BLaER1 treated with 17β-estradiol and CSF1 and Interleukin-3, amounts not matched to agents 10 nM and 100 nM (cell line): ENCODE measurements around the gene CATSPERD.
A peak's percentile ranks its signal among the peaks of the same experiment; 100 is the strongest.

Experiments
- H3K27ac ChIP-seq, 11 experiments: shearing (Covaris generic); formaldehyde crosslinking; 2 replicates each; pipeline ENCODE4 v1.8.1; 2022
- H3K27me3 ChIP-seq, 11 experiments: shearing (Covaris generic); formaldehyde crosslinking; 2 replicates each; pipeline ENCODE4 v1.8.1; 2022
- H3K36me3 ChIP-seq, 11 experiments: shearing (Covaris generic); formaldehyde crosslinking; 2 replicates each; pipeline ENCODE4 v1.8.1; 2022
- H3K4me1 ChIP-seq, 10 experiments: shearing (Covaris generic); formaldehyde crosslinking; 2 replicates each; pipeline ENCODE4 v1.8.1; 2022
- H3K4me2 ChIP-seq, 11 experiments: shearing (Covaris generic); formaldehyde crosslinking; 2 replicates each; pipeline ENCODE4 v1.8.1; 2022
- H3K4me3 ChIP-seq, 10 experiments: shearing (Covaris generic); formaldehyde crosslinking; 2 replicates each; pipeline ENCODE4 v1.8.1; 2022
- H3K9ac ChIP-seq, 11 experiments: shearing (Covaris generic); formaldehyde crosslinking; 2 replicates each; pipeline ENCODE4 v1.8.1; 2022
- H3K9me3 ChIP-seq, 11 experiments: shearing (Covaris generic); formaldehyde crosslinking; replicated peaks in 1 of 11; 2 replicates each; pipeline ENCODE4 v1.8.1; 2022
- H4K20me1 ChIP-seq, 11 experiments: shearing (Covaris generic); formaldehyde crosslinking; 2 replicates each; pipeline ENCODE4 v1.8.1; 2022
- Cebpa-rat ChIP-seq, 11 experiments: shearing (Covaris generic); IDR thresholded peaks; 2 replicates each; pipeline ENCODE4 v1.8.1; 2022

Gene CATSPERD

DNA sequence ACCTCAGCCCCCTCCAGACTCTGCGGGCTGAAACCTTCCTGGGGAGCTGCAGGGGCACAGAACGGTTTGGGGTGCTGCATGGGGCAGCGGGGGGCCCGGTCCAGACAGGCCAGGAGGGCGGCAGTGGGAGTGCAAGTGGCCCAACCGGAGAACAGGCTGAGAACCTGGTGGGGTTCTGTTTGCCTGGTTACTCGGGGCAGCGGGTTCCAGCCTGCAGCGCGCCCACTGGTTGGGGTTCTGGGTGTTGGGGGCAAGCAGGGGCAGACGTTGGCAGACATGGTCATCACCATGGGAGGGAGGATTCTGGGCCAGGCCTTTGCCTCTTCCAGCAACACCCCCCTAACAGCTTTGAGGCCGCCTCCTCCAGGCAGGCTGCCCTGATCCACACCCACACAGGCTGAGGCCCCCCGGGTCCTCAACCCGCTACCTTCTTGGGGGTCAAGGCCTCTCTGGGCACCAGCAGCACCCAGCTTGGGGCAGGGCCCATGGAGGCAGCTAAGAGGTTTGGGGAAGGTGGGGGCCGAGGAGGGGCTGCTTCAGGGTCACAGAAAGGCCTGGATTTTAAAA lies 64.2 kb downstream of the CATSPERD start, which contains the start of gene PRR22:
Gene PRR22 (minus strand): TSS at position 166 of the 567 bp plus-strand sequence. CDS start 86 bp downstream, at position 80.
- peaks cover 3 to 81% (median 60%) of the 10 kb centered on the region in 11 experiments; a peak in 19 of 22 replicates for H4K20me1 ChIP-seq
- H3K9ac ChIP-seq = no peak within 1 kb of the TSS; a peak in 1 of 22 replicates
- H3K36me3 ChIP-seq = peaks cover 58 to 78% (median 73%) of the 10 kb centered on the region in 11 experiments
- H3K9me3 ChIP-seq = no peaks in the 10 kb centered on the region
- no peak within 1 kb of the TSS for H3K4me3 ChIP-seq
- H3K4me2 ChIP-seq = no peak within 1 kb of the TSS
- no peaks in the 10 kb centered on the region for H3K27me3 ChIP-seq
- peaks cover 0 to 1% (median under 1%) of the 10 kb centered on the region in 10 experiments; a peak in 10 of 20 replicates for H3K4me1 ChIP-seq
- TF ChIP-seq Cebpa-rat (IDR thresholded peaks at IDR 0.05) = no peak
- H3K27ac ChIP-seq = no peak within 1 kb of the TSS

DNA sequence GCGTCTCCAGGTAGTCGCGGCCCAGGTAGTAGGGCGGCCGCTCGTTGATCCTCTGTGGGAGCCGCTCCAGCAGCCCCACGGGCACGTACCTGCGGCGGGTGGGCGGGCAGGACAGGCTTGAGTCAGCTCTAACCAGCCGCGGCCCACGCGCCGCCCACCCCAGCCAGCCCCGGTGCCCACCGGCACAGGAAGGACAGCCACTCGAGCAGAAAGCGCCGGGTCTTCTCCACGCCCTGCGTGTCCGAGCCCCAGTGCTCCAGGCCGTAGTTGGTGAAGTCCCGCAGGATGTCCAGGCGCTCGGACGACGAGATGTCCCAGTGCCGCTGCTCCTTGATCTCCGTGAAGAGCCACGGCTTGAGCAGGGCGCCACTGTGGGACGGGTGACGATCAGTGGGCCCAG lies 65.0 kb downstream of the CATSPERD start:
- Histone ChIP-seq H3K4me1 (peaks cover 6 to 8% (median 7%) of the 10 kb centered on the region in 10 experiments), H4K20me1 (peaks cover 8 to 89% (median 67%) of the 10 kb centered on the region in 11 experiments; a peak in 19 of 22 replicates), H3K27me3 (no peaks in the 10 kb centered on the region), H3K4me3 (no peak overlapping the region), H3K36me3 (peaks cover 63 to 84% (median 79%) of the 10 kb centered on the region in 11 experiments), H3K27ac (no peak overlapping the region), H3K9ac (no peak overlapping the region), H3K9me3 (no peaks in the 10 kb centered on the region), H3K4me2 (no peak overlapping the region)
- TF ChIP-seq Cebpa-rat (IDR thresholded peaks at IDR 0.05) = no peak

DNA sequence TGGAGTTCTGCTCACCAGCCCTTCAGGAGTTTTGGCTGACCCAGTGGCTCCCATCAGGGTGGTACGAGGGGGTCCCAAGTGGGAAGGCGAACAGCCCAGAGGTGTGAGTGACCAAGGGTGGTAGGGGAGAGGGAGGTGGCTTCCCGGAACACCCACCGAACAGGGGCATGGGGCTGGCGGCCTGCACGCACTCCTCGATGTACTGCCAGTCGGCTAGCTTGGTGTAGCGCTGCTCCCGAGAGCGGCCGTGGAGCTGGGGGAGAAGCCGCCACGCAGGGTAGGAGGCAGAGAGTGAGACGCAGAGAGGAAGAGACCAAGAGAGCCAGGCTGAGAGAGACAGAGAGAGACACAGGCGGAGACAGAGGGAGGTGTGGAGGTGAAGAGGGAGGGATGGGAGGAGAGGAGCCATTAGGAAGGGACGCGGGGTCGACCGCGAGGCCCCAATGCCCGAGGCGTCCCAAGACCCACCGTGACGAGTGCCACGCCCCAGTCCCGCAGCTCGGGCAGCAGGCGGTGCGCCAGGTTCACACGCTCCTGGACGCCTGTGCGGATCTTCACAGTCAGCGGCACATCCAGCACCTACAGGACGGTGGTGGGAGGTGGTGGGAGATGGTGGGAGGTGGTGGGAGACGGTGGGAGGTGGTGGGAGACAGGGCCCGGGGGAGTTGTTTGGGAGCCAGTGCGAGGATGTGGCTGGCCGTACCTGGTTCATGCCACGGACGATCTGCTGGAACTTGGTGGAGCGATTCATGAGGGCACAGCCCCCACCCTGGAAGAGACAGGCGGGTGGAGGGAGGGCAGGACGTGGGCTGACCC lies 66.4 kb downstream of the CATSPERD start:
- no peak for TF ChIP-seq Cebpa-rat (IDR thresholded peaks at IDR 0.05)
- H3K27ac ChIP-seq = no peak overlapping the region
- H3K9ac ChIP-seq = no peak overlapping the region
- no peak overlapping the region for H3K4me3 ChIP-seq
- H4K20me1 ChIP-seq = peaks cover 8 to 87% (median 67%) of the 10 kb centered on the region in 11 experiments; a peak in 19 of 22 replicates
- peaks cover 63 to 84% (median 79%) of the 10 kb centered on the region in 11 experiments for H3K36me3 ChIP-seq
- no peak overlapping the region for H3K4me2 ChIP-seq
- peaks cover 6 to 13% (median 7%) of the 10 kb centered on the region in 10 experiments for H3K4me1 ChIP-seq
- H3K9me3 ChIP-seq = no peaks in the 10 kb centered on the region
- H3K27me3 ChIP-seq = no peaks in the 10 kb centered on the region

DNA sequence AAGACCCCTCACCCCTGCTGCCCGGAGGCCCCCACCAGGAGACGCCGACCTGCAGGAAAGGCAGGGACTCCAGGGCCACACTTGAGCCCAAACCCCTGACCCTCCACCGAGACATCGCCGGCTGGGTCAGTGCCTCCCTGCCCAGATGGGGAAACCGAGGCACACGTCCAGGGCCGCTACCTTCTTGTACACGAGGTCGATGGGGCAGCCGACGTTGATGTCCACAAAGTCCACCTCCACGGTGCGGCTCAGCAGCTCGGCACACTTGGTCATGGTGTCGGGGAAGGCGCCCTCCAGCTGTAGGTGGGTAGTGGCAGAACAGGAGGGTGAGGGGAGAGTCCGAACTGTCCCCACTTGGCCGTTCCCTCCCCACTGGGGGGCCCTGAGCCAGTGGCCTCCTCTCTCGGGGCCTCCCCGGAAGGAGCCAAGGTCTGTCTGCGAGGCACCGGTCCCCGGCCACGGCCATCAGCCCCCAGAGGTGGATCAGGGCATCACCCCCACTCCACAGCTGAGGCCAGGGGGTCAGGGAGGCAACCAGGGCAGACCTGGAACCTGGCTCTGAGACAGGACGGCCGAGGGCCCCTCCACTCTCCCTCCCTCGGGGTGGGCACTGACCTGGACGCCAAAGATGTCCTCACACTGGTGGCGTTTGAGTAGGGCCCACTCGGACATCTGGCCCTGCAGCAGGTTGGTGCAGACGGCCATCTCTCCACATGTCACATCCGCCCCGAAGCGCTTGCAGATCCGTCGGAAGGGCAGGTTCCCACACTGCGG lies 67.2 kb downstream of the CATSPERD start:
- Histone ChIP-seq H3K9ac (peak overlapping the region in 1 of 11 experiments; percentile 31; a peak in 1 of 22 replicates), H3K4me2 (no peak overlapping the region), H3K36me3 (peaks cover 63 to 78% (median 76%) of the 10 kb centered on the region in 11 experiments), H3K9me3 (no peaks in the 10 kb centered on the region), H3K4me3 (no peak overlapping the region), H3K4me1 (peaks cover 6 to 13% (median 7%) of the 10 kb centered on the region in 10 experiments), H3K27me3 (no peaks in the 10 kb centered on the region), H3K27ac (no peak overlapping the region), H4K20me1 (peaks cover 8 to 79% (median 66%) of the 10 kb centered on the region in 11 experiments; a peak in 19 of 22 replicates)
- TF ChIP-seq Cebpa-rat (IDR thresholded peaks at IDR 0.05) = no peak

DNA sequence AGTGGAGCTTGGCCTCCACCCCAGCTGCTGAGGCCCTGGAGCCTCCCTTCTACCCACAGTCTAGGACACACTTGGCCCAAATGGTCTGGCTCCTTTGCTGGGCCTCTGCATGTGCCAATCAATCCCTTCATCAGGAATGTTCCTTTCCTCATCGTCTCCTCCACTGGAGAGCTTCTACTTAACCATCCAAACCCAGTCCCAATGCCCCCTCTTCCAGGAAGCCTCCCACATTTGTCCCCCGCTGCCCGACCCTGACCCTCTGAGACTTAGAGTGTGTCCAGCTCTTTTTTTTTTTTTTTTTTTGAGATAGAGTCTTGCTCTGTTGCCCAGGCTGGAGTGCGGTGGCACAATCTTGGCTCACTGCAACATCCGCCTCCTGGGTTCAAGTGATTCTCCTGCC lies 68.0 kb downstream of the CATSPERD start:
- Histone ChIP-seq H3K4me1 (peaks cover 6 to 13% (median 7%) of the 10 kb centered on the region in 10 experiments), H3K4me3 (no peak overlapping the region), H3K27ac (no peak overlapping the region), H3K36me3 (peaks cover 63 to 69% (median 68%) of the 10 kb centered on the region in 11 experiments), H3K9me3 (no peaks in the 10 kb centered on the region), H3K4me2 (no peak overlapping the region), H4K20me1 (peaks cover 8 to 71% (median 65%) of the 10 kb centered on the region in 11 experiments; a peak in 19 of 22 replicates), H3K9ac (peak overlapping the region in 2 of 11 experiments; percentile 6 to 31; a peak in 2 of 22 replicates), H3K27me3 (no peaks in the 10 kb centered on the region)
- TF ChIP-seq Cebpa-rat (IDR thresholded peaks at IDR 0.05) = no peak

DNA sequence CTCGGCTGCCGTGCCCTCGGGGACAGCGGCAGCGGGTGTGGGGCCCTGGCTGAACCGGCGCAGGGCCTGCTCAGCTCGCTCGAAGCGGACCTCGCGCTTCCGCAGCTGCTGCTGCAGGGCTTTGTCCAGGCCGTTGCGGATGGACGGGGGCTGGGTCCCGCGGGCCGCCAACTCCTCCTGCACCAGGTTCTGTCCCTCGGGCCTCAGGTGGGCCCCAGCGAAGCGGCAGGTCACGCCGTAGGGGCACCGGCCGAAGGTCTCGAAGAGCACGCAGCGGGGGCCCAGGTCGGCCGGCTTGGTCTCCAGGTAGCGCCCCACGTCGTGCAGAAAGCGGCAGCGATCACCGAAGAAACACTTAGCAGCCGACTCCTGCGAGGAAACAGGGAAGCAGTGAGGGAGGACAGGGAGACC lies 68.9 kb downstream of the CATSPERD start:
- Histone ChIP-seq H3K4me3 (peak overlapping the region in 1 of 10 experiments; percentile 76; a peak in 1 of 20 replicates), H4K20me1 (peaks cover 8 to 61% (median 60%) of the 10 kb centered on the region in 11 experiments; a peak in 19 of 22 replicates), H3K27me3 (no peaks in the 10 kb centered on the region), H3K4me1 (peaks cover 6 to 15% (median 8%) of the 10 kb centered on the region in 10 experiments), H3K9ac (peak overlapping the region in 3 of 11 experiments; percentile 94 to 99 (median 95); a peak in 3 of 22 replicates), H3K4me2 (peak overlapping the region in 2 of 11 experiments; percentile 91 to 93; a peak in 5 of 22 replicates), H3K27ac (no peak overlapping the region), H3K36me3 (peaks cover 58 to 60% (median 59%) of the 10 kb centered on the region in 11 experiments), H3K9me3 (no peaks in the 10 kb centered on the region)
- TF ChIP-seq Cebpa-rat (IDR thresholded peaks at IDR 0.05) = no peak

DNA sequence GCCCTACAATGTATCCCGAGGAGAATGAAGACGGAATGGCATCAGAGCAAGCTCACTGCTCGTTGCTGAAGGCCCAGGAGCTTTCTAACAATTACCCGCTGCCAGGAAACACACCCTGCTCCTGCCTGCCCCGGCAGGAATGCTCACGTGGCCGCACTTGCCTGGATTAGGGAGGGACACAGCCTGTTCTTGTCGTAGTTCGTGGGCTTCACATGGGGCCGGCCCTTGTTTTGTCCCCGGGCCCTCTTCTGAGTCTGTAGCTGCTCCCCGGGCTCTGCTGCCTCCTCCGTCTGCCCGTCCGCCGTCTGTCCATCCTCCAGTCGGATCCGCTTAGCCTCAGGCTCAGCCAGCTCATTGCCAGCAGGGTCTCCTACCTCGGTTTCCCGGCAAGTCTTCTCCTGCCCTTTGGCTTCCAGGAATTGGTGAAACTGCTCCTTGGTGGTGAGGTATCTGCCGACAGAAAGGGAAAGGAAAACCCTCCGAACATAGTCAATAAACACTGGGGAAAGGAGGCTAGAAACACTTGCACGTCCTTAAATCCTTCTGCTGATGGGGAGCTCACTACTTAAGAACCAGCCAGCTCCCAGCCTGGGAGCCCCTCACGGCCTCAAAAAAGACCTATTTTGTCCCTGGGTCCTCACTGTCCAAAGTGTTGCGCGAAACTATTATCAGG lies 69.6 kb downstream of the CATSPERD start:
- Histone ChIP-seq H3K27ac (peak overlapping the region; percentile 96 to 100 (median 98); a peak in 21 of 22 replicates), H3K4me1 (peaks cover 6 to 18% (median 8%) of the 10 kb centered on the region in 10 experiments), H3K4me3 (peak overlapping the region; percentile 69 to 92 (median 78)), H3K9me3 (no peaks in the 10 kb centered on the region), H3K36me3 (peaks cover 51 to 53% (median 52%) of the 10 kb centered on the region in 11 experiments), H3K9ac (peak overlapping the region; percentile 93 to 99 (median 96)), H3K27me3 (no peaks in the 10 kb centered on the region), H3K4me2 (peak overlapping the region; percentile 77 to 98 (median 90)), H4K20me1 (peaks cover 8 to 55% (median 53%) of the 10 kb centered on the region in 11 experiments; a peak in 19 of 22 replicates)
- no peak for TF ChIP-seq Cebpa-rat (IDR thresholded peaks at IDR 0.05)
